GM12878 (cell line): ENCODE data around the gene EHMT2. TPM values are rescaled to one million over a fixed set of nuclear protein-coding genes. Genes with fewer than 3 reads are reported as not detected.

Source experiments
- ATAC-seq: fragments of 200-7000 bp; cut with Tn5 transposase; 3 replicates; pipeline ENCODE4 v1.9.1; 2020; ENCODE audit warnings: mild to moderate bottlenecking, moderate library complexity
- BruUV-seq: library from RNA; stranded (reverse); fragments of 400-500 nt; replicated peaks from 2 replicates; lab custom pipeline; 2021; lab: Mats Ljungman, UMichigan
- CTCF ChIA-PET: fragments of 300-600 bp; sonication (Branson Sonifier 250); formaldehyde crosslinking; extraction: SDS; loops from one replicate; lab custom pipeline; 2021; ENCODE audit warnings: inconsistent platforms; lab: Yijun Ruan, JAX
- POLR2A ChIA-PET: fragments of 350-600 bp; formaldehyde crosslinking; extraction: SDS; loops from one replicate; lab custom pipeline; 2021; ENCODE audit warnings: inconsistent platforms; lab: Charles Lee
- RAD21 ChIA-PET: fragments of 300-600 bp; sonication (Branson Sonifier 250); formaldehyde crosslinking; loops from one replicate; lab custom pipeline; 2023; ENCODE audit warnings: antibody characterized with exemption; ENCODE audit not compliant: unreplicated experiment; lab: Charles Lee
- SMC1A ChIA-PET: fragments of 300-600 bp; sonication (Branson Sonifier 250); formaldehyde crosslinking; loops from one replicate; lab custom pipeline; 2023; ENCODE audit not compliant: unreplicated experiment, uncharacterized antibody; lab: Charles Lee
- DNase-seq: peaks from one replicate; pipeline ENCODE4 v3.0.0-alpha.2; 2011; ENCODE audit warnings: low read depth, low spot score
- FAIRE-seq: peaks from 3 replicates; lab custom pipeline; 2011; peaks lifted over from hg19 to GRCh38; lab: Jason Lieb, UNC
- H2AFZ ChIP-seq: 2 replicates; pipeline ENCODE4 v1.6.0; 2011; ENCODE audit warnings: low read depth, low read length, control low read depth; ENCODE audit not compliant: control insufficient read depth
- H3K27ac ChIP-seq: 2 replicates; pipeline ENCODE4 v1.5.1; 2011; ENCODE audit warnings: control low read depth; ENCODE audit not compliant: control insufficient read depth, insufficient read depth
- H3K27me3 ChIP-seq, 2 experiments: replicated peaks in 1 of 2; 2 replicates each; pipeline versions ENCODE4 v1.6.0 to v1.6.1; 2011; ENCODE audit warnings: low read length in 1 of 2; ENCODE audit not compliant: control insufficient read depth in 2 of 2, insufficient read depth in 2 of 2
- H3K36me3 ChIP-seq, 2 experiments: 2 replicates each; pipeline ENCODE4 v1.5.1; 2011; ENCODE audit warnings: low read length in 1 of 2; ENCODE audit not compliant: control insufficient read depth in 2 of 2, insufficient read depth in 2 of 2
- H3K4me1 ChIP-seq: 2 replicates; pipeline ENCODE4 v1.6.1; 2011; ENCODE audit warnings: mild to moderate bottlenecking, low read length, moderate library complexity, mixed read lengths; ENCODE audit not compliant: control insufficient read depth, insufficient read depth
- H3K4me2 ChIP-seq: 2 replicates; pipeline ENCODE4 v1.6.0; 2011; ENCODE audit warnings: control low read depth; ENCODE audit not compliant: control insufficient read depth, insufficient read depth
- H3K4me3 ChIP-seq: fragments of 200-600 bp; sonication (generic); 2 replicates; pipeline ENCODE4 v1.5.1; 2016
- H3K79me2 ChIP-seq: 2 replicates; pipeline ENCODE4 v1.6.0; 2011; ENCODE audit warnings: low read length; ENCODE audit not compliant: control insufficient read depth, insufficient read depth
- H3K9ac ChIP-seq: 2 replicates; pipeline ENCODE4 v1.8.0; 2011; ENCODE audit warnings: low read length, control low read depth, mixed read lengths; ENCODE audit not compliant: control insufficient read depth, insufficient read depth
- H3K9me3 ChIP-seq: replicated peaks from 3 replicates; pipeline ENCODE4 v1.5.1; 2011; ENCODE audit warnings: mild to moderate bottlenecking, low read length; ENCODE audit not compliant: control insufficient read depth, insufficient read depth
- H4K20me1 ChIP-seq: 2 replicates; pipeline ENCODE4 v1.6.0; 2011; ENCODE audit not compliant: control insufficient read depth, insufficient read depth
- ATF7 ChIP-seq: fragments of 450-650 bp; IDR thresholded peaks from 2 replicates; pipeline ENCODE4 v1.6.1; 2016; ENCODE audit warnings: low read depth, mild to moderate bottlenecking
- CUX1 ChIP-seq: IDR thresholded peaks from 2 replicates; pipeline ENCODE4 v1.6.1; 2012; ENCODE audit warnings: improper control_type of control experiment, low read depth, low read length; ENCODE audit not compliant: insufficient replicate concordance
- GATAD2B ChIP-seq: fragments of 450-650 bp; conservative IDR thresholded peaks from 2 replicates; pipeline ENCODE4 v1.6.1; 2017; ENCODE audit warnings: low read depth, mild to moderate bottlenecking, moderate library complexity
- HDGF ChIP-seq: fragments of 450-650 bp; IDR thresholded peaks from 2 replicates; pipeline ENCODE4 v1.6.1; 2016; ENCODE audit warnings: antibody characterized with exemption
- KLF5 ChIP-seq: fragments of 450-650 bp; IDR thresholded peaks from 2 replicates; pipeline ENCODE4 v1.6.1; 2014; ENCODE audit warnings: mild to moderate bottlenecking; ENCODE audit not compliant: partially characterized antibody
- MYB ChIP-seq: fragments of 150-350 bp; IDR thresholded peaks from 2 replicates; pipeline ENCODE4 v1.6.1; 2014; ENCODE audit warnings: mild to moderate bottlenecking, low read depth, low read length, borderline replicate concordance
- PAX5 ChIP-seq: IDR thresholded peaks from 2 replicates; pipeline ENCODE4 v1.6.1; 2011; ENCODE audit warnings: low read depth, low read length, borderline replicate concordance
- POLR2A ChIP-seq: IDR thresholded peaks from 2 replicates; pipeline ENCODE4 v1.6.1; 2011; ENCODE audit warnings: low read depth, mild to moderate bottlenecking, low read length
- POU2F2 ChIP-seq: IDR thresholded peaks from 3 replicates; pipeline ENCODE4 v1.6.1; 2011; ENCODE audit warnings: low read depth, mild to moderate bottlenecking, low read length, borderline replicate concordance
- SIN3A ChIP-seq: IDR thresholded peaks from 2 replicates; pipeline ENCODE4 v1.6.1; 2012; ENCODE audit warnings: low read depth, low read length, improper control_type of control experiment
- SIX5 ChIP-seq: IDR thresholded peaks from 2 replicates; pipeline ENCODE4 v1.6.1; 2011; ENCODE audit warnings: mild to moderate bottlenecking, low read depth, low read length, moderate library complexity; ENCODE audit not compliant: severe bottlenecking
- SREBF1 ChIP-seq: IDR thresholded peaks from 2 replicates; pipeline ENCODE4 v1.6.1; 2012; ENCODE audit warnings: mild to moderate bottlenecking, low read length
- SREBF2 ChIP-seq: IDR thresholded peaks from 2 replicates; pipeline ENCODE4 v1.6.1; 2012; ENCODE audit warnings: mild to moderate bottlenecking, low read length
- STAT1 ChIP-seq: fragments of 450-650 bp; conservative IDR thresholded peaks from 2 replicates; pipeline ENCODE4 v1.6.1; 2014; ENCODE audit warnings: antibody characterized with exemption, mild to moderate bottlenecking
- TAF1 ChIP-seq: IDR thresholded peaks from 2 replicates; pipeline ENCODE4 v1.6.1; 2011; ENCODE audit warnings: mild to moderate bottlenecking, low read depth, low read length, borderline replicate concordance
- TBL1XR1 ChIP-seq: IDR thresholded peaks from 2 replicates; pipeline ENCODE4 v1.6.1; 2012; ENCODE audit warnings: low read depth, low read length, improper control_type of control experiment
- USF2 ChIP-seq: IDR thresholded peaks from 2 replicates; pipeline ENCODE4 v1.6.1; 2011; ENCODE audit warnings: low read depth, low read length, improper control_type of control experiment, borderline replicate concordance
- YY1 ChIP-seq: IDR thresholded peaks from 2 replicates; pipeline ENCODE4 v1.6.1; 2011; ENCODE audit warnings: low read depth, mild to moderate bottlenecking, low read length
- ZNF274 ChIP-seq: IDR thresholded peaks from one replicate; pipeline ENCODE4 v1.8.0; 2011; ENCODE audit not compliant: insufficient read length, insufficient read depth
- WGBS: methylation state at CpG from one replicate; pipeline ENCODE4 v1.1.6; 2016; ENCODE audit warnings: low lambda C conversion rate; ENCODE audit not compliant: insufficient replicate concordance, insufficient coverage; ENCODE audit errors: missing lambda C conversion rate; 5-methylcytosine and 5-hydroxymethylcytosine counted together
- in situ Hi-C: fragments of 300-500 bp; cut with MboI; formaldehyde crosslinking; loops from 9 replicates; pipeline ENCODE4 v1.14.3; 2018; ENCODE audit warnings: mixed read lengths
- intact Hi-C: fragments of 100-400 bp; cut with micrococcal nuclease; formaldehyde crosslinking; loops from one replicate; pipeline ENCODE4 v1.14.2; 2022; ENCODE audit not compliant: unreplicated experiment
- polyA plus RNA-seq, 11 experiments: library from polyadenylated mRNA; depleted of rRNA in 4 of 11; unstranded in 6 of 11; stranded (reverse) in 5 of 11; fragments of >200 nt; fragmentation: Nextera tagmentation in 4 of 11; fragmentation: Illumina TruSeq in 1 of 11; extraction: Ambion mirVana in 4 of 11; extraction: Trizol in 1 of 11; gene quantifications; 1 replicate in 1 of 11; 2 replicates in 10 of 11; pipeline versions ENCODE4 v1.2.1 to v1.2.3, GENCODE V29; 2011 to 2016; ENCODE audit warnings: inconsistent platforms in 2 of 11, missing spikeins in 2 of 11, low read depth in 1 of 11
- total RNA-seq, 4 experiments: library from RNA; depleted of rRNA in 3 of 4; stranded (reverse); fragments of >200 nt in 3 of 4; fragmentation: Illumina TruSeq in 1 of 4; extraction: Trizol in 1 of 4; gene quantifications; 2 replicates each; pipeline versions ENCODE4 v1.2.1 to v1.2.3, GENCODE V29; 2013 to 2021

The EHMT2 gene
- total and polyA plus RNA-seq, 10 of the 15 experiments (the other 5 are each of a cell fraction or from before 2014, with no cell fraction given) = 1.7 to 53.2 (median 36.3) TPM

DNA sequence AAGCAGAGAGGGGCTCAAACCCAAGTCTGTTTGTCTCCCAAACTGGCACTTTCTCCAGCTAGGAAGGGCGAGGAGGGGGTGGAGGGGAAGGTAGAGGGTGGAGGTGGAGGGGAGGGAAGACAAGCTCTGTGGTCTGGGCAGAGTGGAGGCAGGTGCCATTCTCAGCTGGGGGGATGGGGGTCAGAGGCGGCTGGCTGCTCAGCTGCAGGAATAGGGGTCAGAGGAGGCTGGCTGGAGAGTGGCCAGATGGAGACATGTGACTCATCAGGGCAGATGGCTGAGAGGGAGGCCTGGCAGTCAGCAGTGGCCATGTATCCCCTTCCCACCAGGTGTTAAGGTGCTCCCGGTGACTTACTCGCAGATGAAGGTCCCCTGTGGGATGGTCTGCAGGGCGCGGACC is 15.2 kb downstream of the EHMT2 start:
- RAD21 ChIA-PET = no interaction called here
- no peak overlapping the region for H3K9ac ChIP-seq
- no peaks in the 10 kb centered on the region for H3K79me2 ChIP-seq
- in situ Hi-C loops = no loop called here
- SMC1A ChIA-PET = interaction anchor here (0.6 kb wide), 1 partner anchor 52 kb away, joined by 3 read pairs; no protein-coding TSS in a partner anchor
- WGBS = 95% methylated on average over 6 of the region's 6 CpGs
- no peak for ATAC-seq
- no peak overlapping the region for H3K27ac ChIP-seq
- POLR2A ChIA-PET = no interaction called here
- H3K4me1 ChIP-seq = no peaks in the 10 kb centered on the region
- TF ChIP-seq YY1 (no peak), SREBF1 (no peak), CUX1 (no peak), SIN3A (no peak), KLF5 (no peak), USF2 (no peak), SIX5 (no peak), POU2F2 (no peak), MYB (no peak), POLR2A (no peak), HDGF (no peak), TBL1XR1 (no peak), STAT1 (no peak), ATF7 (no peak), TAF1 (no peak), PAX5 (no peak), ZNF274 (no peak), SREBF2 (no peak), GATAD2B (no peak)
- TF ChIP-seq, all 136 proteins: peak for 0
- H2AFZ ChIP-seq = no peak overlapping the region
- no peaks in the 10 kb centered on the region for H4K20me1 ChIP-seq
- no peaks in the 10 kb centered on the region for H3K9me3 ChIP-seq
- H3K4me3 ChIP-seq = no peak overlapping the region
- intact Hi-C loops = no loop called here
- no TSS peak for BruUV-seq
- peaks cover 4 to 28% of the 10 kb centered on the region in 2 experiments; a peak in 3 of 4 replicates for H3K36me3 ChIP-seq
- FAIRE-seq = no peak
- CTCF ChIA-PET = interaction anchor here (0.6 kb wide), 1 partner anchor 201 kb away, joined by 3 read pairs; no protein-coding TSS in a partner anchor
- H3K4me2 ChIP-seq = no peak overlapping the region
- no peak for DNase-seq
- H3K27me3 ChIP-seq = no peaks in the 10 kb centered on the region
